SK-N-SH (cell line): ENCODE data around the gene CEP250. TPM values are rescaled to one million over a fixed set of nuclear protein-coding genes. Genes with fewer than 3 reads are reported as not detected.

Experiments used
- CTCF ChIA-PET: fragments of 300-600, 350-600 bp; formaldehyde crosslinking; extraction: SDS; loops from one replicate; lab custom pipeline; 2021; lab: Yijun Ruan, JAX
- POLR2A ChIA-PET: fragments of 350-600 bp; sonication (Branson Sonifier 250); formaldehyde crosslinking; extraction: SDS; loops from one replicate; lab custom pipeline; 2020; ENCODE audit warnings: antibody characterized with exemption, inconsistent platforms; lab: Yijun Ruan, JAX
- DNase-seq: peaks from one replicate; pipeline ENCODE4 v3.0.0; 2012
- H2AFZ ChIP-seq: fragments of 200-600 bp; sonication (generic); 2 replicates; pipeline ENCODE4 v1.8.1; 2016; ENCODE audit warnings: antibody characterized with exemption, mild to moderate bottlenecking, low read depth
- H3F3A ChIP-seq: fragments of 200-600 bp; sonication (generic); replicated peaks from 2 replicates; pipeline ENCODE3; 2016; ENCODE audit warnings: antibody characterized with exemption, mild to moderate bottlenecking; ENCODE audit not compliant: insufficient read depth
- H3K27ac ChIP-seq, 2 experiments: fragments of 200-500 bp in 1 of 2; fragments of 200-600 bp in 1 of 2; sonication (Bioruptor generic) in 1 of 2; sonication (generic), shearing (Covaris generic) in 1 of 2; 2 replicates each; pipeline versions ENCODE4 v1.5.1 to v1.6.1; 2014 to 2016; ENCODE audit warnings: low read depth in 2 of 2, inconsistent platforms in 1 of 2, low read length in 1 of 2, mild to moderate bottlenecking in 1 of 2, mixed read lengths in 1 of 2
- H3K27me3 ChIP-seq: fragments of 200-600 bp; sonication (generic), shearing (Covaris generic); 2 replicates; pipeline ENCODE4 v1.6.1; 2016; ENCODE audit warnings: mixed run types; ENCODE audit not compliant: insufficient read depth
- H3K36me3 ChIP-seq, 2 experiments: fragments of 200-500 bp in 1 of 2; fragments of 200-600 bp in 1 of 2; sonication (Bioruptor generic) in 1 of 2; sonication (generic) in 1 of 2; replicated peaks in 1 of 2; 2 replicates each; pipeline versions ENCODE3 to v1.5.1; 2014 to 2016; ENCODE audit warnings: low read length in 1 of 2, mild to moderate bottlenecking in 1 of 2; ENCODE audit not compliant: insufficient read depth in 2 of 2, control insufficient read depth in 1 of 2
- H3K4me1 ChIP-seq, 2 experiments: fragments of 200-500 bp in 1 of 2; fragments of 200-600 bp in 1 of 2; sonication (Bioruptor generic) in 1 of 2; sonication (generic), shearing (Covaris generic) in 1 of 2; 2 replicates each; pipeline versions ENCODE4 v1.5.1 to v1.6.1; 2014 to 2016; ENCODE audit warnings: low read depth in 1 of 2, low read length in 1 of 2, mixed run types in 1 of 2; ENCODE audit not compliant: insufficient read depth in 2 of 2, control insufficient read depth in 1 of 2
- H3K4me2 ChIP-seq: fragments of 200-600 bp; sonication (generic), shearing (Covaris generic); 2 replicates; pipeline ENCODE4 v1.6.1; 2017; ENCODE audit warnings: mixed run types
- H3K4me3 ChIP-seq, 2 experiments: fragments of 200-500 bp in 1 of 2; fragments of 200-600 bp in 1 of 2; sonication (Bioruptor generic) in 1 of 2; sonication (generic), shearing (Covaris generic) in 1 of 2; 2 replicates each; pipeline versions ENCODE4 v1.5.1 to v1.8.1; 2014 to 2016; ENCODE audit warnings: low read depth in 2 of 2, inconsistent platforms in 1 of 2, low read length in 1 of 2, mild to moderate bottlenecking in 1 of 2, mixed read lengths in 1 of 2, moderate library complexity in 1 of 2
- H3K79me2 ChIP-seq: fragments of 200-600 bp; sonication (generic); 2 replicates; pipeline ENCODE4 v1.8.1; 2017; ENCODE audit warnings: mild to moderate bottlenecking; ENCODE audit not compliant: insufficient read depth
- H3K9ac ChIP-seq: fragments of 200-600 bp; sonication (generic); 2 replicates; pipeline ENCODE4 v1.6.1; 2017; ENCODE audit warnings: mixed run types
- H3K9me2 ChIP-seq: fragments of 200-600 bp; sonication (generic); 2 replicates; pipeline ENCODE4 v1.6.1; 2017; ENCODE audit warnings: mixed run types
- H3K9me3 ChIP-seq: fragments of 200-600 bp; sonication (generic); 2 replicates; pipeline ENCODE4 v1.6.1; 2017; ENCODE audit warnings: mixed run types, mild to moderate bottlenecking, moderate library complexity
- H4K20me1 ChIP-seq: fragments of 200-600 bp; sonication (generic); 2 replicates; pipeline ENCODE4 v1.6.1; 2017; ENCODE audit warnings: mild to moderate bottlenecking, mixed run types; ENCODE audit not compliant: insufficient read depth
- CHD2 ChIP-seq: fragments of 150-350 bp; IDR thresholded peaks from 2 replicates; pipeline ENCODE4 v1.6.1; 2018; ENCODE audit warnings: low read length; ENCODE audit not compliant: partially characterized antibody
- EZH2phosphoT487 ChIP-seq: fragments of 200-600 bp; sonication (generic); IDR thresholded peaks from 2 replicates; pipeline ENCODE4 v1.6.1; 2017; ENCODE audit warnings: low read depth, mixed run types, mild to moderate bottlenecking, antibody characterized with exemption, moderate library complexity, borderline replicate concordance
- FOSL2 ChIP-seq: IDR thresholded peaks from 2 replicates; pipeline ENCODE4 v1.4.0; 2012; ENCODE audit warnings: low read depth, mild to moderate bottlenecking, moderate library complexity, borderline replicate concordance
- FOXM1 ChIP-seq: IDR thresholded peaks from 2 replicates; pipeline ENCODE4 v1.4.0; 2012; ENCODE audit warnings: low read depth, mild to moderate bottlenecking
- GATA2 ChIP-seq: sonication (generic); formaldehyde crosslinking; IDR thresholded peaks from 2 replicates; pipeline ENCODE4 v1.5.0; 2020; ENCODE audit warnings: mild to moderate bottlenecking, missing genetic modification reagents
- JUND ChIP-seq: IDR thresholded peaks from 2 replicates; pipeline ENCODE4 v1.4.0; 2012
- MEF2A ChIP-seq: IDR thresholded peaks from 2 replicates; pipeline ENCODE4 v1.4.0; 2012; ENCODE audit warnings: low read depth, borderline replicate concordance
- NRF1 ChIP-seq: IDR thresholded peaks from 2 replicates; pipeline ENCODE4 v1.6.1; 2012; ENCODE audit warnings: low read depth, mild to moderate bottlenecking, low read length
- RCOR1 ChIP-seq: fragments of 150-350 bp; IDR thresholded peaks from 2 replicates; pipeline ENCODE4 v1.6.1; 2017; ENCODE audit warnings: antibody characterized with exemption, low read length
- REST ChIP-seq: IDR thresholded peaks from 2 replicates; pipeline ENCODE4 v1.6.1; 2012; ENCODE audit warnings: mild to moderate bottlenecking, low read depth, low read length, moderate library complexity
- RFX5 ChIP-seq: IDR thresholded peaks from 2 replicates; pipeline ENCODE4 v1.6.1; 2012; ENCODE audit warnings: mild to moderate bottlenecking, improper control_type of control experiment, low read length
- RXRA ChIP-seq: IDR thresholded peaks from 2 replicates; pipeline ENCODE4 v1.4.0; 2012; ENCODE audit warnings: low read depth, mild to moderate bottlenecking, borderline replicate concordance
- TEAD4 ChIP-seq: IDR thresholded peaks from 2 replicates; pipeline ENCODE4 v1.4.0; 2012; ENCODE audit warnings: mild to moderate bottlenecking, borderline replicate concordance; ENCODE audit not compliant: insufficient read depth
- USF1 ChIP-seq: IDR thresholded peaks from 2 replicates; pipeline ENCODE4 v1.4.0; 2012; ENCODE audit warnings: low read depth, borderline replicate concordance
- YY1 ChIP-seq: IDR thresholded peaks from 2 replicates; pipeline ENCODE4 v1.4.0; 2012; ENCODE audit warnings: low read depth, mild to moderate bottlenecking
- WGBS: methylation state at CpG from one replicate; pipeline ENCODE4 v1.1.6; 2017; ENCODE audit warnings: low lambda C conversion rate; 5-methylcytosine and 5-hydroxymethylcytosine counted together
- polyA plus RNA-seq, 3 experiments: library from polyadenylated mRNA; depleted of rRNA; stranded (reverse); fragments of >200 nt; gene quantifications; 2 replicates each; pipeline ENCODE4 v1.2.3, GENCODE V29; 2012
- TF ChIP-seq, protein P1 (sequence below): fragments of 150-350 bp; IDR thresholded peaks from 2 replicates; pipeline ENCODE4 v1.6.1; 2017; ENCODE audit warnings: antibody characterized with exemption, low read length, low read depth, borderline replicate concordance
- TF ChIP-seq, protein P2 (sequence below): IDR thresholded peaks from 2 replicates; pipeline ENCODE4 v1.4.0; 2012; ENCODE audit warnings: low read depth

CEP250 gene
- polyA plus RNA-seq, 1 of the 3 experiments (the other 2 are of a cell fraction): 13.3 TPM

GRCh38 chr20:35478804-35479472 is 23.5 kb downstream of the CEP250 start:
- Histone ChIP-seq H3K9me2 (no peaks in the 10 kb centered on the region), H2AFZ (no peak overlapping the region), H4K20me1 (no peaks in the 10 kb centered on the region), H3K4me1 (no peaks in the 10 kb centered on the region), H3K4me2 (no peak overlapping the region), H3K36me3 (peaks cover 31 to 57% of the 10 kb centered on the region in 2 experiments), H3K9ac (no peak overlapping the region), H3K4me3 (no peak overlapping the region), H3K27ac (no peak overlapping the region), H3F3A (no peaks in the 10 kb centered on the region), H3K9me3 (no peaks in the 10 kb centered on the region), H3K79me2 (no peaks in the 10 kb centered on the region), H3K27me3 (no peaks in the 10 kb centered on the region)
- CTCF ChIA-PET: interaction anchor here (0.7 to 1.5 kb wide), 3 partner anchors 12 to 40 kb away, joined by 3 to 9 read pairs (median 4); no protein-coding TSS in a partner anchor
- POLR2A ChIA-PET: no interaction called here
- WGBS: 94% methylated on average over 16 of the region's 16 CpGs
- TF ChIP-seq MEF2A: no peak
- TF ChIP-seq FOXM1: no peak
- TF ChIP-seq USF1: no peak
- TF ChIP-seq RFX5: no peak
- no peak for TF ChIP-seq NRF1
- no peak for TF ChIP-seq GATA2
- TF ChIP-seq, protein P1, sequence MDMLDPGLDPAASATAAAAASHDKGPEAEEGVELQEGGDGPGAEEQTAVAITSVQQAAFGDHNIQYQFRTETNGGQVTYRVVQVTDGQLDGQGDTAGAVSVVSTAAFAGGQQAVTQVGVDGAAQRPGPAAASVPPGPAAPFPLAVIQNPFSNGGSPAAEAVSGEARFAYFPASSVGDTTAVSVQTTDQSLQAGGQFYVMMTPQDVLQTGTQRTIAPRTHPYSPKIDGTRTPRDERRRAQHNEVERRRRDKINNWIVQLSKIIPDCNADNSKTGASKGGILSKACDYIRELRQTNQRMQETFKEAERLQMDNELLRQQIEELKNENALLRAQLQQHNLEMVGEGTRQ: no peak
- no peak for TF ChIP-seq RCOR1
- no peak for TF ChIP-seq RXRA
- no peak for TF ChIP-seq REST
- no peak for TF ChIP-seq JUND
- TF ChIP-seq TEAD4: no peak
- TF ChIP-seq, protein P2, sequence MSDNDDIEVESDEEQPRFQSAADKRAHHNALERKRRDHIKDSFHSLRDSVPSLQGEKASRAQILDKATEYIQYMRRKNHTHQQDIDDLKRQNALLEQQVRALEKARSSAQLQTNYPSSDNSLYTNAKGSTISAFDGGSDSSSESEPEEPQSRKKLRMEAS: no peak
- TF ChIP-seq CHD2: no peak
- no peak for TF ChIP-seq EZH2phosphoT487
- no peak for TF ChIP-seq FOSL2
- TF ChIP-seq YY1: no peak
- no peak for DNase-seq
